T-helper 2 cell treated with Interferon-gamma antibody and Interleukin-4, amounts not matched to agents 5 μg/mL and 100 μg/mL, for 36 hours (primary cell): Measurements from ENCODE around the gene SLC3A2.
"Not testable (repeated sequence)": the region's sequence is repeated elsewhere in the genome, so short reads cannot be mapped to it uniquely, and the experiment has no call there.

ENCODE experiments used
- DNase-seq: peaks from one replicate; pipeline ENCODE4 v3.0.0; 2021; ENCODE audit warnings: low spot score
- H3K27ac Mint-ChIP-seq: one replicate; pipeline ENCODE4 v1.8.0; 2021; ENCODE audit warnings: mild to moderate bottlenecking, mixed read lengths
- H3K27me3 Mint-ChIP-seq: one replicate; pipeline ENCODE4 v1.8.0; 2021; ENCODE audit warnings: low read depth, mixed read lengths
- H3K36me3 Mint-ChIP-seq: one replicate; pipeline ENCODE4 v1.8.0; 2021; ENCODE audit warnings: low read depth, mixed read lengths
- H3K4me1 Mint-ChIP-seq: one replicate; pipeline ENCODE4 v1.8.0; 2021; ENCODE audit warnings: low read depth, mixed read lengths
- H3K4me3 Mint-ChIP-seq: one replicate; pipeline ENCODE4 v1.8.0; 2022; ENCODE audit warnings: mild to moderate bottlenecking, moderate library complexity, mixed read lengths
- H3K9me3 Mint-ChIP-seq: one replicate; pipeline ENCODE4 v1.8.0; 2021; ENCODE audit warnings: mixed read lengths

SLC3A2 gene

GRCh38 chr11:62857541-62857982, 23.1 kb upstream of the SLC3A2 start:
- peak overlapping the region; percentile 99 for H3K27ac Mint-ChIP-seq
- H3K36me3 Mint-ChIP-seq, result peaks cover 46% of the 10 kb centered on the region
- H3K9me3 Mint-ChIP-seq, result no peaks in the 10 kb centered on the region
- no peak for DNase-seq
- H3K27me3 Mint-ChIP-seq, result no peaks in the 10 kb centered on the region
- H3K4me1 Mint-ChIP-seq, result peaks cover 64% of the 10 kb centered on the region
- H3K4me3 Mint-ChIP-seq, result peak overlapping the region; percentile 99

- no peak for DNase-seq
- Mint-ChIP-seq H3K27me3 (no peaks in the 10 kb centered on the region), H3K36me3 (peaks cover 40% of the 10 kb centered on the region), H3K9me3 (no peaks in the 10 kb centered on the region), H3K27ac (peak overlapping the region; percentile 99), H3K4me1 (peaks cover 63% of the 10 kb centered on the region), H3K4me3 (peak overlapping the region; percentile 99)
Measured at GRCh38 chr11:62858201-62858600, 22.5 kb upstream of the SLC3A2 start.

GRCh38 chr11:62859281-62859703, 21.4 kb upstream of the SLC3A2 start:
- H3K9me3 Mint-ChIP-seq, H3K27me3 Mint-ChIP-seq, DNase-seq, H3K4me3 Mint-ChIP-seq, H3K27ac Mint-ChIP-seq: not testable (repeated sequence)
- Mint-ChIP-seq H3K36me3 (peaks cover 29% of the 10 kb centered on the region), H3K4me1 (peaks cover 60% of the 10 kb centered on the region)

GRCh38 chr11:62860835-62861563, 19.7 kb upstream of the SLC3A2 start:
- no peak for DNase-seq
- H3K27me3 Mint-ChIP-seq, result no peaks in the 10 kb centered on the region
- no peaks in the 10 kb centered on the region for H3K9me3 Mint-ChIP-seq
- H3K4me3 Mint-ChIP-seq, result no peak overlapping the region
- peaks cover 12% of the 10 kb centered on the region for H3K36me3 Mint-ChIP-seq
- peak overlapping the region; percentile 69 for H3K27ac Mint-ChIP-seq
- peaks cover 55% of the 10 kb centered on the region for H3K4me1 Mint-ChIP-seq

- not testable (repeated sequence) for H3K27me3 Mint-ChIP-seq, H3K9me3 Mint-ChIP-seq, H3K4me3 Mint-ChIP-seq, DNase-seq
- peak overlapping the region; percentile 69 for H3K27ac Mint-ChIP-seq
- peaks cover 54% of the 10 kb centered on the region for H3K4me1 Mint-ChIP-seq
- H3K36me3 Mint-ChIP-seq, result peaks cover 11% of the 10 kb centered on the region
Measured at GRCh38 chr11:62861564-62862192, 19.0 kb upstream of the SLC3A2 start.

GRCh38 chr11:62863687-62864335, 16.9 kb upstream of the SLC3A2 start:
- Mint-ChIP-seq H3K4me3 (no peak overlapping the region), H3K27me3 (no peaks in the 10 kb centered on the region), H3K36me3 (peaks cover 6% of the 10 kb centered on the region), H3K4me1 (peaks cover 40% of the 10 kb centered on the region), H3K27ac (no peak overlapping the region), H3K9me3 (no peaks in the 10 kb centered on the region)
- no peak for DNase-seq

- Mint-ChIP-seq H3K27ac (peak overlapping the region; percentile 17), H3K4me3 (no peak overlapping the region), H3K4me1 (peaks cover 27% of the 10 kb centered on the region)
Measured at GRCh38 chr11:62865635-62866034, 15.1 kb upstream of the SLC3A2 start.

GRCh38 chr11:62874851-62875250, 5.8 kb upstream of the SLC3A2 start:
- Mint-ChIP-seq H3K27me3 (no peaks in the 10 kb centered on the region), H3K36me3 (peaks cover 10% of the 10 kb centered on the region), H3K27ac (no peak overlapping the region), H3K4me1 (peaks cover 7% of the 10 kb centered on the region), H3K9me3 (no peaks in the 10 kb centered on the region), H3K4me3 (no peak overlapping the region)
- no peak for DNase-seq

More at GRCh38 chr11:62865635-62866034, 15.1 kb upstream of the SLC3A2 start:
- no peaks in the 10 kb centered on the region for H3K27me3 Mint-ChIP-seq
- DNase-seq, result no peak
- H3K9me3 Mint-ChIP-seq, result no peaks in the 10 kb centered on the region
- peaks cover under 1% of the 10 kb centered on the region for H3K36me3 Mint-ChIP-seq

GRCh38 chr11:62875698-62876478, 4.8 kb upstream of the SLC3A2 start:
- no peak overlapping the region for H3K27ac Mint-ChIP-seq
- peaks cover 14% of the 10 kb centered on the region for H3K4me1 Mint-ChIP-seq
- no peaks in the 10 kb centered on the region for H3K27me3 Mint-ChIP-seq
- no peak overlapping the region for H3K4me3 Mint-ChIP-seq
- no peak for DNase-seq
- H3K36me3 Mint-ChIP-seq, result peaks cover 12% of the 10 kb centered on the region
- H3K9me3 Mint-ChIP-seq, result no peaks in the 10 kb centered on the region

- DNase-seq, result no peak
- H3K4me3 Mint-ChIP-seq, result no peak overlapping the region
- H3K9me3 Mint-ChIP-seq, result no peaks in the 10 kb centered on the region
- H3K4me1 Mint-ChIP-seq, result peaks cover 16% of the 10 kb centered on the region
- no peak overlapping the region for H3K27ac Mint-ChIP-seq
- peaks cover 14% of the 10 kb centered on the region for H3K36me3 Mint-ChIP-seq
- H3K27me3 Mint-ChIP-seq, result no peaks in the 10 kb centered on the region
Measured at GRCh38 chr11:62876712-62877111, 4.0 kb upstream of the SLC3A2 start.

GRCh38 chr11:62879235-62879978, 1.3 kb upstream of the SLC3A2 start:
- H3K27ac Mint-ChIP-seq, result peak overlapping the region; percentile 68
- H3K9me3 Mint-ChIP-seq, result no peaks in the 10 kb centered on the region
- H3K36me3 Mint-ChIP-seq, result peaks cover 38% of the 10 kb centered on the region
- DNase-seq, result no peak
- no peaks in the 10 kb centered on the region for H3K27me3 Mint-ChIP-seq
- H3K4me1 Mint-ChIP-seq, result peaks cover 40% of the 10 kb centered on the region
- H3K4me3 Mint-ChIP-seq, result peak overlapping the region; percentile 95

GRCh38 chr11:62880231-62880802, 379 bp upstream of the SLC3A2 start:
- Mint-ChIP-seq H3K4me1 (peaks cover 44% of the 10 kb centered on the region), H3K27ac (peak overlapping the region; percentile 100), H3K27me3 (no peaks in the 10 kb centered on the region), H3K9me3 (no peaks in the 10 kb centered on the region), H3K4me3 (peak overlapping the region; percentile 95), H3K36me3 (peaks cover 45% of the 10 kb centered on the region)
- peak; percentile 63 for DNase-seq
